Fibroblast of villous mesenchyme (primary cell): ENCODE results near the gene RETREG1. TPM values are rescaled to one million over a fixed set of nuclear protein-coding genes. Genes with fewer than 3 reads are reported as not detected.
"Not testable (repeated sequence)": the region's sequence is repeated elsewhere in the genome, so short reads cannot be mapped to it uniquely, and the experiment has no call there.

Experiments used
- DNase-seq: peaks from one replicate; pipeline ENCODE4 v3.0.0-alpha.2; 2010; ENCODE audit warnings: low read depth
- H3K4me3 ChIP-seq: 2 replicates; pipeline ENCODE4 v1.5.1; 2011; ENCODE audit warnings: low read depth, mild to moderate bottlenecking, low read length
- total RNA-seq: library from RNA; depleted of rRNA; stranded (reverse); fragments of >200 nt; gene quantifications from 2 replicates; pipeline ENCODE4 v1.2.3, GENCODE V29; 2012
- TF ChIP-seq, protein P1 (sequence below): IDR thresholded peaks from 2 replicates; pipeline ENCODE4 v1.5.1; 2012; ENCODE audit warnings: low read depth, mild to moderate bottlenecking, low read length; ENCODE audit not compliant: insufficient read depth

RETREG1 gene
- total RNA-seq, 1 donor = 1.7 TPM

GRCh38 chr5:16546732-16547131, 70.1 kb downstream of the RETREG1 start:
- TF ChIP-seq, protein P1, sequence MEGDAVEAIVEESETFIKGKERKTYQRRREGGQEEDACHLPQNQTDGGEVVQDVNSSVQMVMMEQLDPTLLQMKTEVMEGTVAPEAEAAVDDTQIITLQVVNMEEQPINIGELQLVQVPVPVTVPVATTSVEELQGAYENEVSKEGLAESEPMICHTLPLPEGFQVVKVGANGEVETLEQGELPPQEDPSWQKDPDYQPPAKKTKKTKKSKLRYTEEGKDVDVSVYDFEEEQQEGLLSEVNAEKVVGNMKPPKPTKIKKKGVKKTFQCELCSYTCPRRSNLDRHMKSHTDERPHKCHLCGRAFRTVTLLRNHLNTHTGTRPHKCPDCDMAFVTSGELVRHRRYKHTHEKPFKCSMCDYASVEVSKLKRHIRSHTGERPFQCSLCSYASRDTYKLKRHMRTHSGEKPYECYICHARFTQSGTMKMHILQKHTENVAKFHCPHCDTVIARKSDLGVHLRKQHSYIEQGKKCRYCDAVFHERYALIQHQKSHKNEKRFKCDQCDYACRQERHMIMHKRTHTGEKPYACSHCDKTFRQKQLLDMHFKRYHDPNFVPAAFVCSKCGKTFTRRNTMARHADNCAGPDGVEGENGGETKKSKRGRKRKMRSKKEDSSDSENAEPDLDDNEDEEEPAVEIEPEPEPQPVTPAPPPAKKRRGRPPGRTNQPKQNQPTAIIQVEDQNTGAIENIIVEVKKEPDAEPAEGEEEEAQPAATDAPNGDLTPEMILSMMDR = no peak
- DNase-seq = no peak
- no peak overlapping the region for H3K4me3 ChIP-seq

- TF ChIP-seq, protein P1 = no peak
- DNase-seq = no peak
- H3K4me3 ChIP-seq = no peak overlapping the region
These were observed 72.0 kb downstream of the RETREG1 start for GRCh38 chr5:16544607-16545374.

GRCh38 chr5:16543206-16543605, 73.6 kb downstream of the RETREG1 start:
- DNase-seq = peak; percentile 28

GRCh38 chr5:16542236-16542635, 74.6 kb downstream of the RETREG1 start:
- no peak overlapping the region for H3K4me3 ChIP-seq
- DNase-seq = no peak
- TF ChIP-seq, protein P1 = no peak

More at GRCh38 chr5:16543206-16543605, 73.6 kb downstream of the RETREG1 start:
- H3K4me3 ChIP-seq = not testable (repeated sequence)

DNA sequence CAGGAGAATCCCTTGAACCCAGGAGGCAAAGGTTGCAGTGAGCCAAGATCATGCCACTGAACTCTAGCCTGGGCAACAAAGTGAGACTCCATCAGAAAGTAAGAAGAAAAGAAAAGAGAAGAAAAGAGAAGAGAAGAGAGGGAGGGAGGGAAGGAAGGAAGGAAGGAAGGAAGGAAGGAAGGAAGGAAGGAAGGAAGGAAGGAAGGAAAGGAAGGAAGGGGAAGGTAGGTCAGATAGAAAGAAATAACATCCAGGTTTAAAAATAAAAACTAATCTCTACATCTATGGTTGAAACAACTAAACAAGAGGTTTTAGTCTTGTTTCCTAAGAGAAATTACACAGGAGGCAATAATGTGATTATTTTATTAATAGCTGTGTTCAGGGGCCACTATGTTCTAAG, 75.2 kb downstream of the RETREG1 start:
- H3K4me3 ChIP-seq, DNase-seq: not testable (repeated sequence)

GRCh38 chr5:16540421-16540820, 76.4 kb downstream of the RETREG1 start:
- DNase-seq = peak; percentile 19
- no peak overlapping the region for H3K4me3 ChIP-seq
- TF ChIP-seq, protein P1 = no peak

DNA sequence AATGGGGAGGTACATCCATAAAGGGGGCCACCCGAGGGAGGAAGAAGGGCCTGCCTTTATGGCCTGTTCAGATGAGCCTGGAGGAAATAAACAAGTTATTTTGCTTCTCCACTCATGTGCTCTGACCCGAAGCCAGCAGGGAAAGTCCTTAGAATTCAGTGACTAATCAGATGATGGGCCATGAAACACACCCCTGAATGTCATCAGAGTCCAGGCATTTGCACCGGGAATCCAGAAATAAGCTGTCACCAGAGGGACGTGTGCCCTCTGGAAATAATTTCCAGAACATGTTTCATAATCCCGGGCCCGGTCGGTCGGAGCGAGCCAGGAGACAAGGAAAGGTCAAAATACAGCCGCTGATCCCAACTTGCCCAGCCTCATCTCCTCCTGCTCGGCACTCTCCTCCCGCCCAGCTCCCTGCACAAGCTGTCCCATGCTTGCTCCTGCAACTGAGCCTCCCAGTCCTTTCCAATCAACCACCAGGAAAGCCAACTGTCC, 77.6 kb downstream of the RETREG1 start:
- peak; percentile 63 for DNase-seq
- TF ChIP-seq, protein P1 = no peak
- no peak overlapping the region for H3K4me3 ChIP-seq

DNA sequence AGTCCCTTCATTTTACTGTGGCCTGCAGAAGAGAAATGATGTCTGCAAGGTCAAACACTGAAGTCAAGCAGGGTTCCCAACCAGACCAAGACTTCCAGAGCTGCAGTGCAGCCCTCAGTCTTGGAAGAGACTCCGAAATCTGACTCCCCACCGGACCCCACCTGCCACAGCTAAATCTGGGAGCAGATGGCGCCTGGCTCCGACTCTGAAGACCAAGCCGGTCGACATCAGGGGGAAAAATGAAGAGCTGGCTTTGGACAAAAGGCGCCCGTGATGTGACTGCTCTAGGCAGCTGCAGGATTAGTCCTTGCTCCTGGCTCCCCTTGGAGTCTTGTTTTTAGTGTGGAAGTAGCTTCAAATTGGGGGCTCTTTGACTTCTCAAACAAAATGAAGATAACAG, 78.8 kb downstream of the RETREG1 start:
- DNase-seq = no peak
- no peak overlapping the region for H3K4me3 ChIP-seq
- TF ChIP-seq, protein P1 = no peak
